ENCODE results near the gene NOL4L.

- TF ChIP-seq USF2 (IDR thresholded peaks at IDR 0.05) (no peak), CTCF (IDR thresholded peaks at IDR 0.05) (no peak), MAX (IDR thresholded peaks at IDR 0.05) (no peak), POLR2A (IDR thresholded peaks at IDR 0.05; ENCODE audit: low read length) (no peak), CHD4 (IDR thresholded peaks at IDR 0.05; ENCODE audit: borderline replicate concordance) (no peak), EP300 (IDR thresholded peaks at IDR 0.05) (no peak), RAD21 (conservative IDR thresholded peaks at IDR 0.05 in 1 of 2, IDR thresholded peaks at IDR 0.05 in 1 of 2) (no peak)
Measured at GRCh38 chr20:32566379-32567374, 18.5 kb downstream of the NOL4L start.
